K562 (cell line): ENCODE measurements around the gene CEMP1. TPM values are rescaled to one million over a fixed set of nuclear protein-coding genes. Genes with fewer than 3 reads are reported as not detected.

Experiments used
- CAMTA2 ChIP-seq: fragments of 250-450 bp; sonication (Bioruptor Pico); conservative IDR thresholded peaks from 2 replicates; pipeline ENCODE4 v1.5.1; 2022
- EP400 ChIP-seq: fragments of 450-650 bp; IDR thresholded peaks from 2 replicates; pipeline ENCODE4 v1.6.1; 2017; ENCODE audit warnings: antibody characterized with exemption, mild to moderate bottlenecking, moderate library complexity
- ERF ChIP-seq: fragments of 450-650 bp; formaldehyde crosslinking; IDR thresholded peaks from 2 replicates; pipeline ENCODE4 v1.4.0; 2020; ENCODE audit warnings: mild to moderate bottlenecking, mixed read lengths
- EZH2 ChIP-seq: IDR thresholded peaks from 2 replicates; pipeline ENCODE4 v1.6.1; 2012; ENCODE audit warnings: low read depth, mild to moderate bottlenecking, inconsistent platforms, low read length, borderline replicate concordance
- FUS ChIP-seq: fragments of 200-400 bp; formaldehyde crosslinking; optimal IDR thresholded peaks from 2 replicates; pipeline ENCODE3; 2017; ENCODE audit warnings: low read depth, low read length
- GATAD2B ChIP-seq: fragments of 450-650 bp; IDR thresholded peaks from 2 replicates; pipeline ENCODE4 v1.6.1; 2017; ENCODE audit warnings: mild to moderate bottlenecking, borderline replicate concordance
- HNRNPK ChIP-seq: fragments of 200-400 bp; formaldehyde crosslinking; IDR thresholded peaks from one replicate; pipeline ENCODE4 v1.6.1; 2018; ENCODE audit warnings: mild to moderate bottlenecking, low read depth, low read length; ENCODE audit not compliant: poor library complexity, severe bottlenecking
- KAT2B ChIP-seq: IDR thresholded peaks from one replicate; pipeline ENCODE4 v1.6.1; 2012; ENCODE audit warnings: low read depth, mild to moderate bottlenecking, control low read depth, inconsistent platforms, low read length, moderate library complexity
- LARP7 ChIP-seq: fragments of 450-650 bp; IDR thresholded peaks from 2 replicates; pipeline ENCODE4 v1.6.1; 2016
- MAFG ChIP-seq: fragments of 450-650 bp; conservative IDR thresholded peaks from 2 replicates; pipeline ENCODE4 v1.6.1; 2016; ENCODE audit warnings: missing genetic modification characterization, missing compliant biosample characterization
- NEUROD1 ChIP-seq: fragments of 150-350 bp; IDR thresholded peaks from 2 replicates; pipeline ENCODE4 v1.6.1; 2014; ENCODE audit warnings: borderline replicate concordance, low read length, low read depth; ENCODE audit not compliant: partially characterized antibody
- NFXL1 ChIP-seq: fragments of 450-650 bp; formaldehyde crosslinking; IDR thresholded peaks from 2 replicates; pipeline ENCODE4 v1.4.0; 2021; ENCODE audit warnings: mild to moderate bottlenecking
- ZNF124 ChIP-seq: sonication (generic); formaldehyde crosslinking; IDR thresholded peaks from 2 replicates; pipeline ENCODE4 v1.8.1; 2022; ENCODE audit warnings: missing genetic modification reagents
- ZNF668 ChIP-seq: fragments of 250-450 bp; sonication (Bioruptor Pico); IDR thresholded peaks from 2 replicates; pipeline ENCODE4 v1.8.0; 2022; ENCODE audit warnings: mild to moderate bottlenecking, inconsistent platforms
- ZSCAN32 ChIP-seq: fragments of 450-650 bp; formaldehyde crosslinking; IDR thresholded peaks from 2 replicates; pipeline ENCODE4 v1.4.0; 2020; ENCODE audit warnings: mild to moderate bottlenecking, moderate library complexity
- polyA plus RNA-seq, 8 experiments: library from polyadenylated mRNA; depleted of rRNA in 4 of 8; stranded (reverse) in 5 of 8; unstranded in 3 of 8; fragments of >200 nt; fragmentation: Nextera tagmentation in 2 of 8; fragmentation: Illumina TruSeq in 1 of 8; extraction: Ambion mirVana in 2 of 8; extraction: Trizol in 1 of 8; gene quantifications; 2 replicates each; pipeline versions ENCODE4 v1.2.1 to v1.2.3, GENCODE V29; 2011 to 2014; ENCODE audit warnings: inconsistent platforms in 1 of 8, missing spikeins in 1 of 8
- total RNA-seq, 7 experiments: library from RNA; depleted of rRNA in 6 of 7; stranded (reverse); fragments of >200 nt in 6 of 7; fragmentation: Illumina TruSeq in 2 of 7; extraction: Trizol in 2 of 7; gene quantifications; 2 replicates each; pipeline versions ENCODE4 v1.2.1 to v1.2.3, GENCODE V29; 2011 to 2021; ENCODE audit warnings: low replicate concordance in 1 of 7
- TF ChIP-seq, protein P1 (sequence below): fragments of 250-450 bp; sonication (Bioruptor Pico); IDR thresholded peaks from 2 replicates; pipeline ENCODE4 v1.5.0; 2022; ENCODE audit warnings: mild to moderate bottlenecking
- TF ChIP-seq, protein P2 (sequence below): fragments of 450-650 bp; IDR thresholded peaks from 2 replicates; pipeline ENCODE4 v1.6.1; 2017; ENCODE audit warnings: mild to moderate bottlenecking, moderate library complexity
- TF ChIP-seq, protein P3 (sequence below): sonication (generic); formaldehyde crosslinking; IDR thresholded peaks from 2 replicates; pipeline ENCODE4 v1.8.0; 2022; ENCODE audit warnings: mild to moderate bottlenecking, low read depth, missing genetic modification reagents
- TF ChIP-seq, protein P4 (sequence below): sonication (generic); formaldehyde crosslinking; IDR thresholded peaks from 2 replicates; pipeline ENCODE4 v1.8.1; 2023; ENCODE audit warnings: missing genetic modification reagents, mild to moderate bottlenecking, borderline replicate concordance

The CEMP1 gene
- total and polyA plus RNA-seq, 9 of the 15 experiments (the other 6 are each of a cell fraction or from before 2014, with no cell fraction given): 0.05 to 0.45 TPM; not detected in 7

DNA sequence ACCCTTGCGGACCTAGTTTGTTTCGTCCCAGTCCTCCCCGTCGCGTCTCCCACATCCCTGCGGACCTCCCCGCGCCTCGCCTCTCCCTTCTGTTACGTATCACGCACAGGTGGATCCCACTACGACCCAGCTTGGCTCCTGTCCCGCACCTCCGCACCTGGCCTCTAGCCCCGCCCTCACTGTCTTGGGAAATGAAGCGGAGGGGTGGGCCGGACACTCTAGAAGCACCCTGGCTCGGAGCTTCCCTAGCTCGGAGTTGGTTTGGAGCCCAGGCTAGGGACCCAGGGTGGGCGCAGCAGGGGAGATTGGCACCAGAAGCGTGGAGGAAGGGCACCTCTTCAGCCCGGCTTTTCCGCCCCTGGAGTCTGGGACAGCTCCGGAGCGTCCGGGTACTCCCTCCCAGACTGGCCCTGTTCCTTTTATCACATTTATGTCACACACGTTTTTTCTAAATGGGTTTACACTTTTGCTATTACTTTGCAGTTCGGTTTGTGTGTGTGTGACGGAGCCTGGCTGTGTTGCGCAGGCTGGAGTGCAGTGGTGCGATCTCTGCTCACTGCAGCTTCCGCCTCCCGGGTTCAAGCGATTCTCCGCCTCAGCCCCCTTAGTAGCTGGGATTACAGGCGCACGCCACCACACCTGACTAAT, 1.4 kb upstream of the CEMP1 start (continued):
- TF ChIP-seq, protein P1, sequence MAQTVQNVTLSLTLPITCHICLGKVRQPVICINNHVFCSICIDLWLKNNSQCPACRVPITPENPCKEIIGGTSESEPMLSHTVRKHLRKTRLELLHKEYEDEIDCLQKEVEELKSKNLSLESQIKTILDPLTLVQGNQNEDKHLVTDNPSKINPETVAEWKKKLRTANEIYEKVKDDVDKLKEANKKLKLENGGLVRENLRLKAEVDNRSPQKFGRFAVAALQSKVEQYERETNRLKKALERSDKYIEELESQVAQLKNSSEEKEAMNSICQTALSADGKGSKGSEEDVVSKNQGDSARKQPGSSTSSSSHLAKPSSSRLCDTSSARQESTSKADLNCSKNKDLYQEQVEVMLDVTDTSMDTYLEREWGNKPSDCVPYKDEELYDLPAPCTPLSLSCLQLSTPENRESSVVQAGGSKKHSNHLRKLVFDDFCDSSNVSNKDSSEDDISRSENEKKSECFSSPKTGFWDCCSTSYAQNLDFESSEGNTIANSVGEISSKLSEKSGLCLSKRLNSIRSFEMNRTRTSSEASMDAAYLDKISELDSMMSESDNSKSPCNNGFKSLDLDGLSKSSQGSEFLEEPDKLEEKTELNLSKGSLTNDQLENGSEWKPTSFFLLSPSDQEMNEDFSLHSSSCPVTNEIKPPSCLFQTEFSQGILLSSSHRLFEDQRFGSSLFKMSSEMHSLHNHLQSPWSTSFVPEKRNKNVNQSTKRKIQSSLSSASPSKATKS (CRISPR knock-in tag): no peak
- TF ChIP-seq ZNF124 (CRISPR knock-in tag) (no peak), ZNF668 (CRISPR knock-in tag) (no peak), CAMTA2 (CRISPR knock-in tag) (no peak), HNRNPK (no peak), EP400 (0 out of 2 replicates have a peak, but pooled peaks have one; percentile 23), MAFG (tag) (no peak), KAT2B (no peak), EZH2 (no peak), FUS (no peak), ZSCAN32 (CRISPR knock-in tag) (no peak), GATAD2B (no peak), ERF (CRISPR knock-in tag) (no peak), LARP7 (no peak), NEUROD1 (no peak), NFXL1 (CRISPR knock-in tag) (no peak)
- TF ChIP-seq, protein P2, sequence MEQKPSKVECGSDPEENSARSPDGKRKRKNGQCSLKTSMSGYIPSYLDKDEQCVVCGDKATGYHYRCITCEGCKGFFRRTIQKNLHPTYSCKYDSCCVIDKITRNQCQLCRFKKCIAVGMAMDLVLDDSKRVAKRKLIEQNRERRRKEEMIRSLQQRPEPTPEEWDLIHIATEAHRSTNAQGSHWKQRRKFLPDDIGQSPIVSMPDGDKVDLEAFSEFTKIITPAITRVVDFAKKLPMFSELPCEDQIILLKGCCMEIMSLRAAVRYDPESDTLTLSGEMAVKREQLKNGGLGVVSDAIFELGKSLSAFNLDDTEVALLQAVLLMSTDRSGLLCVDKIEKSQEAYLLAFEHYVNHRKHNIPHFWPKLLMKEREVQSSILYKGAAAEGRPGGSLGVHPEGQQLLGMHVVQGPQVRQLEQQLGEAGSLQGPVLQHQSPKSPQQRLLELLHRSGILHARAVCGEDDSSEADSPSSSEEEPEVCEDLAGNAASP: no peak
- TF ChIP-seq, protein P3, sequence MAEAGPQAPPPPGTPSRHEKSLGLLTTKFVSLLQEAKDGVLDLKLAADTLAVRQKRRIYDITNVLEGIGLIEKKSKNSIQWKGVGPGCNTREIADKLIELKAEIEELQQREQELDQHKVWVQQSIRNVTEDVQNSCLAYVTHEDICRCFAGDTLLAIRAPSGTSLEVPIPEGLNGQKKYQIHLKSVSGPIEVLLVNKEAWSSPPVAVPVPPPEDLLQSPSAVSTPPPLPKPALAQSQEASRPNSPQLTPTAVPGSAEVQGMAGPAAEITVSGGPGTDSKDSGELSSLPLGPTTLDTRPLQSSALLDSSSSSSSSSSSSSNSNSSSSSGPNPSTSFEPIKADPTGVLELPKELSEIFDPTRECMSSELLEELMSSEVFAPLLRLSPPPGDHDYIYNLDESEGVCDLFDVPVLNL (CRISPR knock-in tag): no peak
- TF ChIP-seq, protein P4, sequence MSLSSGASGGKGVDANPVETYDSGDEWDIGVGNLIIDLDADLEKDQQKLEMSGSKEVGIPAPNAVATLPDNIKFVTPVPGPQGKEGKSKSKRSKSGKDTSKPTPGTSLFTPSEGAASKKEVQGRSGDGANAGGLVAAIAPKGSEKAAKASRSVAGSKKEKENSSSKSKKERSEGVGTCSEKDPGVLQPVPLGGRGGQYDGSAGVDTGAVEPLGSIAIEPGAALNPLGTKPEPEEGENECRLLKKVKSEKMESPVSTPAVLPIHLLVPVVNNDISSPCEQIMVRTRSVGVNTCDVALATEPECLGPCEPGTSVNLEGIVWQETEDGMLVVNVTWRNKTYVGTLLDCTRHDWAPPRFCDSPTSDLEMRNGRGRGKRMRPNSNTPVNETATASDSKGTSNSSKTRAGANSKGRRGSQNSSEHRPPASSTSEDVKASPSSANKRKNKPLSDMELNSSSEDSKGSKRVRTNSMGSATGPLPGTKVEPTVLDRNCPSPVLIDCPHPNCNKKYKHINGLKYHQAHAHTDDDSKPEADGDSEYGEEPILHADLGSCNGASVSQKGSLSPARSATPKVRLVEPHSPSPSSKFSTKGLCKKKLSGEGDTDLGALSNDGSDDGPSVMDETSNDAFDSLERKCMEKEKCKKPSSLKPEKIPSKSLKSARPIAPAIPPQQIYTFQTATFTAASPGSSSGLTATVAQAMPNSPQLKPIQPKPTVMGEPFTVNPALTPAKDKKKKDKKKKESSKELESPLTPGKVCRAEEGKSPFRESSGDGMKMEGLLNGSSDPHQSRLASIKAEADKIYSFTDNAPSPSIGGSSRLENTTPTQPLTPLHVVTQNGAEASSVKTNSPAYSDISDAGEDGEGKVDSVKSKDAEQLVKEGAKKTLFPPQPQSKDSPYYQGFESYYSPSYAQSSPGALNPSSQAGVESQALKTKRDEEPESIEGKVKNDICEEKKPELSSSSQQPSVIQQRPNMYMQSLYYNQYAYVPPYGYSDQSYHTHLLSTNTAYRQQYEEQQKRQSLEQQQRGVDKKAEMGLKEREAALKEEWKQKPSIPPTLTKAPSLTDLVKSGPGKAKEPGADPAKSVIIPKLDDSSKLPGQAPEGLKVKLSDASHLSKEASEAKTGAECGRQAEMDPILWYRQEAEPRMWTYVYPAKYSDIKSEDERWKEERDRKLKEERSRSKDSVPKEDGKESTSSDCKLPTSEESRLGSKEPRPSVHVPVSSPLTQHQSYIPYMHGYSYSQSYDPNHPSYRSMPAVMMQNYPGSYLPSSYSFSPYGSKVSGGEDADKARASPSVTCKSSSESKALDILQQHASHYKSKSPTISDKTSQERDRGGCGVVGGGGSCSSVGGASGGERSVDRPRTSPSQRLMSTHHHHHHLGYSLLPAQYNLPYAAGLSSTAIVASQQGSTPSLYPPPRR (CRISPR knock-in tag): no peak
